Osteocyte (in vitro differentiated cells): ENCODE results near the gene UBASH3B. TPM values are rescaled to one million over a fixed set of nuclear protein-coding genes. Genes with fewer than 3 reads are reported as not detected.

ENCODE experiments used
- DNase-seq: peaks from one replicate; pipeline ENCODE4 v3.0.0; 2021; ENCODE audit warnings: mixed read lengths; ENCODE audit not compliant: unreplicated experiment; ENCODE audit errors: extremely low spot score
- H3K27ac Mint-ChIP-seq: one replicate; pipeline ENCODE4 v1.8.0; 2021; ENCODE audit warnings: mild to moderate bottlenecking, mixed read lengths; ENCODE audit not compliant: unreplicated experiment
- H3K27me3 Mint-ChIP-seq: one replicate; pipeline ENCODE4 v1.8.0; 2021; ENCODE audit warnings: mixed read lengths; ENCODE audit not compliant: unreplicated experiment
- H3K36me3 Mint-ChIP-seq: one replicate; pipeline ENCODE4 v1.8.0; 2021; ENCODE audit warnings: mixed read lengths; ENCODE audit not compliant: unreplicated experiment
- H3K4me1 Mint-ChIP-seq: one replicate; pipeline ENCODE4 v1.8.0; 2021; ENCODE audit warnings: mixed read lengths; ENCODE audit not compliant: unreplicated experiment
- H3K4me3 Mint-ChIP-seq: one replicate; pipeline ENCODE4 v1.8.0; 2021; ENCODE audit warnings: mild to moderate bottlenecking, moderate library complexity, mixed read lengths; ENCODE audit not compliant: unreplicated experiment
- H3K9me3 Mint-ChIP-seq: one replicate; pipeline ENCODE4 v1.8.0; 2021; ENCODE audit warnings: mixed read lengths; ENCODE audit not compliant: unreplicated experiment
- CTCF ChIP-seq: fragments of 200-600 bp; sonication (generic); IDR thresholded peaks from 2 replicates; pipeline ENCODE4 v1.5.0; 2021; ENCODE audit warnings: antibody characterized with exemption, mild to moderate bottlenecking, moderate library complexity
- total RNA-seq: library from RNA; stranded (reverse); gene quantifications from 2 replicates; pipeline ENCODE4 v1.2.1, GENCODE V29; 2021

Gene UBASH3B
- total RNA-seq, 1 donor from 2014 or later, result 43.5 TPM

- peak overlapping the region; percentile 46 for H3K4me3 Mint-ChIP-seq
- no peaks in the 10 kb centered on the region for H3K27me3 Mint-ChIP-seq
- peaks cover 5% of the 10 kb centered on the region for H3K36me3 Mint-ChIP-seq
- no peaks in the 10 kb centered on the region for H3K9me3 Mint-ChIP-seq
- no peak for DNase-seq
- H3K27ac Mint-ChIP-seq, result peak overlapping the region; percentile 96
- no peak for TF ChIP-seq CTCF
- H3K4me1 Mint-ChIP-seq, result peaks cover 57% of the 10 kb centered on the region
Measured at GRCh38 chr11:122690801-122691548, 35.5 kb downstream of the UBASH3B start.

GRCh38 chr11:122691549-122692150 is 36.1 kb downstream of the UBASH3B start:
- TF ChIP-seq CTCF, result no peak
- Mint-ChIP-seq H3K4me3 (peak overlapping the region; percentile 4), H3K27me3 (no peaks in the 10 kb centered on the region), H3K36me3 (peaks cover 5% of the 10 kb centered on the region), H3K4me1 (peaks cover 51% of the 10 kb centered on the region), H3K27ac (peak overlapping the region; percentile 96), H3K9me3 (no peaks in the 10 kb centered on the region)
- no peak for DNase-seq

GRCh38 chr11:122692444-122692843 is 36.9 kb downstream of the UBASH3B start:
- Mint-ChIP-seq H3K4me3 (peak overlapping the region; percentile 31), H3K27me3 (no peaks in the 10 kb centered on the region), H3K36me3 (peaks cover 4% of the 10 kb centered on the region)

GRCh38 chr11:122695076-122695615 is 39.6 kb downstream of the UBASH3B start:
- no peak for TF ChIP-seq CTCF
- no peaks in the 10 kb centered on the region for H3K9me3 Mint-ChIP-seq
- no peak for DNase-seq
- H3K27ac Mint-ChIP-seq, result no peak overlapping the region
- peaks cover 4% of the 10 kb centered on the region for H3K36me3 Mint-ChIP-seq
- no peaks in the 10 kb centered on the region for H3K27me3 Mint-ChIP-seq
- H3K4me1 Mint-ChIP-seq, result peaks cover 43% of the 10 kb centered on the region
- no peak overlapping the region for H3K4me3 Mint-ChIP-seq

More at GRCh38 chr11:122692444-122692843, 36.9 kb downstream of the UBASH3B start:
- TF ChIP-seq CTCF, result no peak
- no peak for DNase-seq
- H3K9me3 Mint-ChIP-seq, result no peaks in the 10 kb centered on the region
- H3K4me1 Mint-ChIP-seq, result peaks cover 48% of the 10 kb centered on the region
- H3K27ac Mint-ChIP-seq, result peak overlapping the region; percentile 96

GRCh38 chr11:122696662-122697061 is 41.1 kb downstream of the UBASH3B start:
- Mint-ChIP-seq H3K4me1 (peaks cover 32% of the 10 kb centered on the region), H3K9me3 (no peaks in the 10 kb centered on the region), H3K27ac (no peak overlapping the region), H3K4me3 (no peak overlapping the region), H3K36me3 (peaks cover 5% of the 10 kb centered on the region), H3K27me3 (no peaks in the 10 kb centered on the region)
- no peak for TF ChIP-seq CTCF
- no peak for DNase-seq
